GM21737 (cell line): ENCODE measurements around the gene SUCO.

Source experiments
- ATAC-seq: cut with Tn5 transposase; IDR thresholded peaks from one replicate; pipeline ENCODE4 v1.9.1; 2021; ENCODE audit warnings: mild to moderate bottlenecking, moderate library complexity; ENCODE audit not compliant: unreplicated experiment

The SUCO gene

GRCh38 chr1:172640111-172640510 is 107.2 kb downstream of the SUCO start:
- no peak for ATAC-seq

GRCh38 chr1:172641492-172641891 is 108.5 kb downstream of the SUCO start:
- no peak for ATAC-seq

GRCh38 chr1:172642970-172643369 is 110.0 kb downstream of the SUCO start:
- ATAC-seq = no peak

- ATAC-seq = no peak
These were observed 113.7 kb downstream of the SUCO start for GRCh38 chr1:172646653-172647052.

GRCh38 chr1:172647110-172647564 is 114.2 kb downstream of the SUCO start:
- ATAC-seq = no peak

GRCh38 chr1:172647987-172648386 is 115.0 kb downstream of the SUCO start:
- ATAC-seq = no peak

- ATAC-seq = no peak
These were observed 117.7 kb downstream of the SUCO start for GRCh38 chr1:172650474-172651193.

- ATAC-seq = no peak
These were observed 120.2 kb downstream of the SUCO start for GRCh38 chr1:172653015-172653709.

GRCh38 chr1:172654535-172654934 is 121.6 kb downstream of the SUCO start:
- no peak for ATAC-seq

- no peak for ATAC-seq
These were observed 123.6 kb downstream of the SUCO start for GRCh38 chr1:172656576-172656975.

GRCh38 chr1:172657586-172657985 is 124.6 kb downstream of the SUCO start:
- no peak for ATAC-seq

- no peak for ATAC-seq
These were observed 126.0 kb downstream of the SUCO start, which contains the start of gene FASLG for GRCh38 chr1:172658871-172659453. TSS of gene FASLG (plus strand) at chr1:172659103. CDS start at chr1:172659202, 99 bp downstream.

GRCh38 chr1:172661107-172661506 is 128.2 kb downstream of the SUCO start:
- ATAC-seq = no peak
